Measurements from ENCODE around the gene CHMP4B.
"Not testable (repeated sequence)": the region's sequence is repeated elsewhere in the genome, so short reads cannot be mapped to it uniquely, and the experiment has no call there.

The CHMP4B gene

DNA sequence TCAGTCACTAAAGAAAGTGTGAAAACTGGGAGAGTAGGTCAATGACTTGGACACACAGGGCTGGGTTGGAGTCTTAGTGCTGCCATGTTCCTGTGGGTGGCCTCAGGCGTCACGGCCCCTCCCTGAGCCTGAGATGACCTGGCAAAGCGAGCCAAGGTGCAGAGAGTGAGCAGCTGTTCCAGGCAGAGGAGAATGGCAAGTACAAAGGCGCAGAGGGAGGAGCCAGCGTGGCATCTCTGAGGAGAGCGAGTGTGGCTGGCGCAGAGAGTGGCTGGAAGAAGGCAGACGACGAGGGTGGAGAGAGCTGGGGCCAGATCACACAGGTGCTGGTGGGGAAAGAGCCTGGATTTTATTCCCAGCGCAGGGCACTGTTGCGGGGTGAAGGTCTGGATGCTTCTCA is 20.6 kb upstream of the CHMP4B start:
- DNase-seq = peak; percentile 89

- DNase-seq = no peak
Observed at GRCh38 chr20:33791021-33791420, 20.1 kb upstream of the CHMP4B start.

DNA sequence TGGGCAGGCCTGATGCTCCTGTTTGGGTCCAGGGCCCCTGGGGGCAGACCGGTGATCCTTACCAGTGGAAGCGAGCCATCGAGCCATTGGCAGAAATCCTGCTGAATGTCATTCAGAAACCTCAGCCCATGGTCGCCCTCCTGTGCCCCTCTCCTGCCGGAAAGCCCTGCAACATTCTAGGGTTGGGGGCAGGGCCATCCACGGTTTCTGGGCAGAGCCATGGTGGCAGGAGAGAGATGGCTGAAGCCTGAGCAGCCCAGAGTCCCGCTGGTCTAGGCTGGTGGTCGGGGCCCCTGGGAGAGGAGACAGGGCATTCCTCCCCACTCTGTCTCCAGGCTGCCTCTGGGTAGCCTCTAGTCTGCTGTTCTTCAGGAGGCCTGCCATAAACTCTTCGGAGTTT is 19.6 kb upstream of the CHMP4B start:
- no peak for DNase-seq

DNA sequence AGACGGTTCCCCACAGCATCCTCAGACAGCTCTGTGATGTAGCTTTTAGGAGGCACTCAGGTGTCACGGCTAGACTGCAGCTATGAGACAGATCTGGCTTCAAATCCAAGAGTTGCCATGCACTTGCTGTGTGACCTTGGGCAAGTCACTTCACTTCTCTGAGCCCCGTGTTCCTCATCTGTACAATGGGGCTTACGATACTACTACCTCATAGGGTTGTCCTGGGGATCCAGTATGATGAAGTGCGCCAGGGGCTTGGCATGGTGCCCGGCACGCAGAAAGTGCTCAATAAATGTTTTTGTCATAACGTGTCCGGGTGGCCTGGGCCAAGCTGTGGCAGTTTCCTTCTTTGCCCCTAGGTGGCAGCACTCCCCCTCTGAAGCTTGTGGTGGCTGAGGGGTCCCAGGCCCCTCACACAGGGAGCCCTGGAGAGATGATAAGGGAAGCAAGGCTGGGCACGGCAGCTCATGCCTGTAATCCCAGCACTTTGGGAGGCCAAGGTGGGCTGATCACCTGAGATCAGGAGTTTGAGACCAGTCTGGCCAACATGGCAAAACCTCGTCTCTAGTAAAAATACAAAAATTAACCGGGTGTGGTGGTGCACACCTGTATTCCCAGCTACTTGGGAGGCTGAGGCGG is 19.1 kb upstream of the CHMP4B start:
- peak; percentile 53 for DNase-seq

DNA sequence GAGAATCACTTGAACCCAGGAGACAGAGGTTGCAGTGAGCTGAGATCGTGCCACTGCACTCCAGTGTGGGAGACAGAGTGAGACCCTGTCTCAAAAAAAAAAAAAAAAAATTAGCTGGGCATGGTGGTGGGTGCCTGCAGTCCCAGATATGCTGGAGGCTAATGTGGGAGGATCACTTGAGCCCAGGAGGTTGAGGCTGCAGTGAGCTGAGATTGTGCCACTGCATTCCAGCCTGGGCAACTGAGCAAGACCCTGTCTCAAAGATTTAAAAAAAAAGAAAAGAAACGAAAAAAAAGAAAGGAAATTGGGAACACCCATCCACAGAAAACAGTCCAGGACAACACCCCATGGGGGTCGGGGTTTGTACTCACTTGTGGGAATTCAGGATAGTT is 18.6 kb upstream of the CHMP4B start:
- not testable (repeated sequence) for DNase-seq

GRCh38 chr20:33793011-33793931 is 17.9 kb upstream of the CHMP4B start:
- DNase-seq = no peak

- peak; percentile 99 for DNase-seq
Observed at GRCh38 chr20:33796263-33796906, 14.8 kb upstream of the CHMP4B start.

DNA sequence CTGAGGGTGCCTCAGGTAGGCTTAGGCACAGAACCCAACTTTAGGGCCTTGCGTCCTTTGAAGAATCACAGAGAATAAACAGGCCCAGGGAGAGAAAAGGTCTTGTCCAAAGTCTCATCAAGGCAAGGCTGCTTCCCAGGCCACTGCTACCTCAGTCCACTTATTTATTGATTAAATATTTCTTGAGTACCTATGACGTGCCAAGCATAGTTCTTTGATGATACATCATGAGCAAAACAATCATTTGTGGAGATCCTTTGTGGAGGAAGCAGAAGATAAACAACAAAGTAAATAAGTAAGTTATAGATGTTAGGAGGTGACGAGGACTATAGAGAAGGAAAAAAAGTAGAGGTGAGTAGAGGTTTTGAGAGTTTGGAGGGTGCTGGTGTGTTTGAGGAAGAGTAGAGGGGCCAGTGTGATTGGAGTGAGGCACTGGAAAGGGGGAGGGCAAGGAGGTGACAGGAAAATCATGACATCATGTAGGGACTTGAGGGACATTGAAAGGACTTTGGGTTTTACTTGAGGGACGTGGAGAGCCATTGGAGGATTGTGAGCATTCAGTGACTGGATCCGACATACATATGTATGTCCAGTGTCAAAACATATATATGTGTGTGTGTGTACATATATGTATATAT is 14.1 kb upstream of the CHMP4B start:
- DNase-seq = peak; percentile 94

- no peak for DNase-seq
Observed at GRCh38 chr20:33798444-33798843, 12.7 kb upstream of the CHMP4B start.

- DNase-seq = no peak
Observed at GRCh38 chr20:33803921-33804337, 7.2 kb upstream of the CHMP4B start.

GRCh38 chr20:33808388-33808787 is 2.8 kb upstream of the CHMP4B start:
- DNase-seq = no peak

- DNase-seq = no peak
Observed at GRCh38 chr20:33810259-33810658, 889 bp upstream of the CHMP4B start.

- DNase-seq = peak; percentile 57
Observed at GRCh38 chr20:33811776-33812151, 616 bp downstream of the CHMP4B start.

DNA sequence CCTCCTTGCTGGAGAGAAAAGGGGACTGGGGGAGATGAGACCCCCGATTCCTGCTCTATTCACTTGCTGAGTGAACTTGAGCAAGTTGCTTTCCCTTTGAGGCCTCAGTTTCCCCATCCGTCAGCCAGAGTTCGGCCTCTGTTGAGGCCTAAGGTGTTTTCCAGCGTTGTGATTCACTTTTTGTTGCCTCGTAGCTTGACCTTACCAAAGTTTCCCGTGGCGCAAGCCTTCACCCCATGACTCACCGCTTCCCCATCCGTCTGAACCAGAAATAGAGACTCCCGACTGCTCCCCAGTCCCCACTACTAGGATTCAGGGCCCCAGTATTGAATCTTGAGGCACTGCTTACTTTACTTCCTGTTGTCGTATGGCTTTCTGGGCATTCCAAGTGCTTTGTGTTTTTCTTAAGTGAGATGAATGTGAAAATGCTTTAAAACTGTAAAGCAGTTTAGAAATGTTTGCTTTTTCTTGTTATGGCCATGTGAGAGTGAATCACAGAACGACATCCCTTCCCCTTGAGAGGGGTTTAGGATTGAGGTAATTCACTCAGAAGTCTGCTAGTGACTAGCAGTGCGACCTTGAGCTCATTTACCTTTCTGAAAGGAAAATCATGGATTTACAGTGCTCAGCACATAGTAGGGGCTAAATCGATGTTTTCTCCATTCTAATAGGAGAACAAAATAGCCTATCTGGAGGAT is 1.2 kb downstream of the CHMP4B start:
- DNase-seq = peak; percentile 62

- DNase-seq = peak; percentile 69
Observed at GRCh38 chr20:33812908-33813462, 1.8 kb downstream of the CHMP4B start.

GRCh38 chr20:33814238-33814712 is 3.1 kb downstream of the CHMP4B start:
- DNase-seq = peak; percentile 66

DNA sequence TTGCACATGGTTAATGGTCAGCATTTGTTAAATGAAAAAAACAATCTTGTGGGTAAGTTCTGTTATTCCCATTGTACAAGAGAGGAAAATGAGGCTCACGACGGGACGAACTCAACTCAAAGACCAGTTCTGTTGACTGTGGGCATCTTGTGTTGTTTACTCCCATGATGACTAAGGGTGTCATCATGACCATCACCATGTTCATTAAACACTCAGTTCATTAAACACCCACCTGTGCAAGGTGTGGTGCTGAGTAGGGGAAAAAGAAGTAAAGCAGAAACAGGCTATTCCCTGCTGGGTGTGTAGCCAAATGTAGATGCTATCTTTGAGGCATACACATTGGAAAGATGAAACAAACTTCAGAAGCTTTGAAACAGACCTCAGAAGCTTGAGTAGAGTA is 4.5 kb downstream of the CHMP4B start:
- DNase-seq = peak; percentile 74

GRCh38 chr20:33816191-33816590 is 5.0 kb downstream of the CHMP4B start:
- DNase-seq = no peak

GRCh38 chr20:33817411-33817810 is 6.3 kb downstream of the CHMP4B start:
- no peak for DNase-seq

GRCh38 chr20:33819456-33819855 is 8.3 kb downstream of the CHMP4B start:
- DNase-seq = no peak

DNA sequence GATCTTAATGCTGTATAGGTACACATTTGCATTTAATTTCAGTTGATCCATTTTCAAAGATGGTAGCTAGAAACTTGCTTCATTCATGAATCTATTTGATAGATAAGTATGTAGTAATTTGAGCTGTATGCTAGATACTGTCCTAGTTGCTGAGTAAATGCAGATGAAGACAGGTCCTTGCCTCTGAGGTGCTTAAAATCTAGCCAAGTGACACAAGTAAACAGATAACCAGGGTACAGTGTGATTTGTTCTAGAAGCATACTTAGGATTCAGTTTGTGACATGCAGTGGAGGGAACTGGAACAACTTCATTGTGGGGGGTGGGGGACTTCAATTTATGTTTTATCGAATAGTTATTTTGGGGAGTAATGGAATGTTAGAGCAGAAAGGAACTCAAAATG is 9.2 kb downstream of the CHMP4B start:
- no peak for DNase-seq

DNA sequence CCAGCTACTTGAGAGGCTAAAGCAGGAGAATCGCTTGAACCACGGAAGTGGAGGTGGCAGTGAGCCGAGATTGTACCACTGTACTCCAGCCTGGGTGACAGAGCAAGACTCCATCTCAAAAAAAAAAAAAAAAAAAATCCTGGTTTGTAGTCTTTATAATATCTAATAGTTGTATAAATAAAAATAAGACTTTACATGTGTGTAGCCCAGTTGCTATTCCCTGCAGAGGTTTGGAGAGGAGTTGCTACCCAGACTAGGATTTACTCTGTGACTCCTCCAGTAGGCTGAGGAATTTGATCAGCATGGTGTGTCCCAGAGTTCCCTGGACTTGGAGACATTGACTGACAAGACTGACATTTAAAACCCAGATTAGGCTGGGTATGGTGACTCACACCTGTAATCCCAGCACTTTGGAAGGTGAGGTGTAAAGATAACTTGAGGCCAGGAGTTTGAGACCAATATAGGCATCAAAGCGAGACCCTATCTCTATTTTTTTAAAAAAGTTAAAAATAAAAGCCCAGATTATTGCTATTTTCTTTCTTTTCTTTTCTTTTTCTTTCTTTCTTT is 10.2 kb downstream of the CHMP4B start:
- peak; percentile 15 for DNase-seq
